Measurements from ENCODE around the gene CARMIL3. TPM values are rescaled to one million over a fixed set of nuclear protein-coding genes. Genes with fewer than 3 reads are reported as not detected.

Gene CARMIL3
- total and polyA plus RNA-seq, 2 of the 8 experiments (the other 6 are each of a cell fraction or from before 2014, with no cell fraction given) = 6.0 to 9.0 TPM

DNA sequence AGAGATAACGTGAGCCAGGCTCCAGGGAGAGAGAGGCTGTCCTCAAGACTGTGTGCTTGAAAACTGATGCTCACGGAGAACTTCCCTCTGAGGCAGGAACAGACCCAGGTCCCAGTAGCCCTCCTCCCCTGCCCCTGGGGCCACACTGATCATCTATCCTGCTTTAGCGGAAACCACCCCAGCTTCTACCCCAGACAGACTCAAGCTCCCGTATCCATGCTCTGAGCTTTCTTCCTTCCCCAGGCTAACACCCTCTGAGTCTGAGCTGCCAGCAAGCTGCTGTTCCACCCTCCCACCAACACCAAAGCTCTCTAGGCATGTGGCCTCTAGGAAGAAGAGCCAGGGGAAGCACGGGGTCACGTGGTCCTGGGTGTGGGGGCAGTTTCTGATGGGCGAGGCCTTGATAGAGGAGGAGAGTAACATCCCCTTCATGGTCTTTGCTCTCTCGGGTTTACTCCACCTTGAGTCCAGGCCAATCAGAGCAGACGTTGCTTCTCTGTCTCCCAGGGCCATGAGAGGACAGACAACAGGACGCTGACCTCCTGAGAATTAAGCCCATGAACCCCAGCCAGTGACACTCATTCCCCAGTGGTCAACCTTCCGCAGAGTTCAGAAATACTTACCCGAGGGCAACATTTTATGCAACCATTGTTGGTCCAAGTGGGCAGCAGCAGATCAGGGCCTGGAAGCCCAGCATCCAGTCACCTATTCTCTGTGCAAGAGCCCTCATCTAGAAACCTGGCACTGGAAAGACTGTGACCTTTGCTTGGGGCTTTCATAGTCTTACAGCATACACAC is 43.7 kb downstream of the CARMIL3 start (continued):
- no peak for TF ChIP-seq HDAC2 (IDR thresholded peaks at IDR 0.05; ENCODE audit: borderline replicate concordance in 1 of 2, low read depth in 2 of 2, low read length in 2 of 2)
- no peak for TF ChIP-seq CHD1 (IDR thresholded peaks at IDR 0.05; ENCODE audit: low read depth, low read length)
- TF ChIP-seq POLR2A (IDR thresholded peaks at IDR 0.05; ENCODE audit: control extremely low read depth in 1 of 2, low read depth in 2 of 2, low read length in 2 of 2) = peak; percentile 84 to 93
- TF ChIP-seq, protein P1, sequence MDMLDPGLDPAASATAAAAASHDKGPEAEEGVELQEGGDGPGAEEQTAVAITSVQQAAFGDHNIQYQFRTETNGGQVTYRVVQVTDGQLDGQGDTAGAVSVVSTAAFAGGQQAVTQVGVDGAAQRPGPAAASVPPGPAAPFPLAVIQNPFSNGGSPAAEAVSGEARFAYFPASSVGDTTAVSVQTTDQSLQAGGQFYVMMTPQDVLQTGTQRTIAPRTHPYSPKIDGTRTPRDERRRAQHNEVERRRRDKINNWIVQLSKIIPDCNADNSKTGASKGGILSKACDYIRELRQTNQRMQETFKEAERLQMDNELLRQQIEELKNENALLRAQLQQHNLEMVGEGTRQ (IDR thresholded peaks at IDR 0.05; ENCODE audit: low read length) = peak; percentile 90
- TF ChIP-seq CBX8 (IDR thresholded peaks at IDR 0.05; ENCODE audit: borderline replicate concordance, low read depth, low read length) = no peak
- TF ChIP-seq CREB1 (IDR thresholded peaks at IDR 0.05) = no peak
- TF ChIP-seq RBBP5 (IDR thresholded peaks at IDR 0.05; ENCODE audit: borderline replicate concordance, low read depth, low read length) = no peak
- TF ChIP-seq TBP (IDR thresholded peaks at IDR 0.05; ENCODE audit: low read depth, low read length) = peak; percentile 89
- TF ChIP-seq ASH2L (IDR thresholded peaks at IDR 0.05; ENCODE audit: low read length) = no peak
- TF ChIP-seq MAFK (IDR thresholded peaks at IDR 0.05; ENCODE audit: low read depth, low read length) = no peak
- TF ChIP-seq ZNF274 (IDR thresholded peaks at IDR 0.05; ENCODE audit: borderline replicate concordance, extremely low read depth, low read length) = no peak
- TF ChIP-seq NANOG (IDR thresholded peaks at IDR 0.05; ENCODE audit: insufficient read depth, low read depth, low read length, poor library complexity, severe bottlenecking) = no peak
- TF ChIP-seq SUZ12 (IDR thresholded peaks at IDR 0.05; ENCODE audit: low read length) = no peak
- TF ChIP-seq, protein P2, sequence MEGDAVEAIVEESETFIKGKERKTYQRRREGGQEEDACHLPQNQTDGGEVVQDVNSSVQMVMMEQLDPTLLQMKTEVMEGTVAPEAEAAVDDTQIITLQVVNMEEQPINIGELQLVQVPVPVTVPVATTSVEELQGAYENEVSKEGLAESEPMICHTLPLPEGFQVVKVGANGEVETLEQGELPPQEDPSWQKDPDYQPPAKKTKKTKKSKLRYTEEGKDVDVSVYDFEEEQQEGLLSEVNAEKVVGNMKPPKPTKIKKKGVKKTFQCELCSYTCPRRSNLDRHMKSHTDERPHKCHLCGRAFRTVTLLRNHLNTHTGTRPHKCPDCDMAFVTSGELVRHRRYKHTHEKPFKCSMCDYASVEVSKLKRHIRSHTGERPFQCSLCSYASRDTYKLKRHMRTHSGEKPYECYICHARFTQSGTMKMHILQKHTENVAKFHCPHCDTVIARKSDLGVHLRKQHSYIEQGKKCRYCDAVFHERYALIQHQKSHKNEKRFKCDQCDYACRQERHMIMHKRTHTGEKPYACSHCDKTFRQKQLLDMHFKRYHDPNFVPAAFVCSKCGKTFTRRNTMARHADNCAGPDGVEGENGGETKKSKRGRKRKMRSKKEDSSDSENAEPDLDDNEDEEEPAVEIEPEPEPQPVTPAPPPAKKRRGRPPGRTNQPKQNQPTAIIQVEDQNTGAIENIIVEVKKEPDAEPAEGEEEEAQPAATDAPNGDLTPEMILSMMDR (IDR thresholded peaks at IDR 0.05; ENCODE audit: control extremely low read depth in 1 of 3, insufficient read depth in 1 of 3, low read depth in 1 of 3, low read length in 3 of 3) = no peak
- no peak for TF ChIP-seq CHD2 (IDR thresholded peaks at IDR 0.05; ENCODE audit: low read length)
- TF ChIP-seq SP2 (IDR thresholded peaks at IDR 0.05; ENCODE audit: low read length) = no peak

Measured in H1 (cell line).